ENCODE data around the gene PARVA. TPM values are rescaled to one million over a fixed set of nuclear protein-coding genes. Genes with fewer than 3 reads are reported as not detected.

PARVA gene
- total RNA-seq, 2 donors from 2014 or later: 55.9 to 58.1 TPM

GRCh38 chr11:12421386-12421785 is 44.0 kb downstream of the PARVA start:
- H3K27me3 ChIP-seq: no peaks in the 10 kb centered on the region
- DNase-seq (ENCODE audit: low spot score): no peak
- H3K4me3 ChIP-seq: no peak overlapping the region
- peaks cover 0 to 23% of the 10 kb centered on the region in 2 donors for H3K4me1 ChIP-seq
- no peak overlapping the region for H3K27ac ChIP-seq
- H3K9me3 ChIP-seq: no peaks in the 10 kb centered on the region
- H3K36me3 ChIP-seq: no peaks in the 10 kb centered on the region
- TF ChIP-seq, protein P1, sequence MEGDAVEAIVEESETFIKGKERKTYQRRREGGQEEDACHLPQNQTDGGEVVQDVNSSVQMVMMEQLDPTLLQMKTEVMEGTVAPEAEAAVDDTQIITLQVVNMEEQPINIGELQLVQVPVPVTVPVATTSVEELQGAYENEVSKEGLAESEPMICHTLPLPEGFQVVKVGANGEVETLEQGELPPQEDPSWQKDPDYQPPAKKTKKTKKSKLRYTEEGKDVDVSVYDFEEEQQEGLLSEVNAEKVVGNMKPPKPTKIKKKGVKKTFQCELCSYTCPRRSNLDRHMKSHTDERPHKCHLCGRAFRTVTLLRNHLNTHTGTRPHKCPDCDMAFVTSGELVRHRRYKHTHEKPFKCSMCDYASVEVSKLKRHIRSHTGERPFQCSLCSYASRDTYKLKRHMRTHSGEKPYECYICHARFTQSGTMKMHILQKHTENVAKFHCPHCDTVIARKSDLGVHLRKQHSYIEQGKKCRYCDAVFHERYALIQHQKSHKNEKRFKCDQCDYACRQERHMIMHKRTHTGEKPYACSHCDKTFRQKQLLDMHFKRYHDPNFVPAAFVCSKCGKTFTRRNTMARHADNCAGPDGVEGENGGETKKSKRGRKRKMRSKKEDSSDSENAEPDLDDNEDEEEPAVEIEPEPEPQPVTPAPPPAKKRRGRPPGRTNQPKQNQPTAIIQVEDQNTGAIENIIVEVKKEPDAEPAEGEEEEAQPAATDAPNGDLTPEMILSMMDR (IDR thresholded peaks at IDR 0.05): no peak

DNA sequence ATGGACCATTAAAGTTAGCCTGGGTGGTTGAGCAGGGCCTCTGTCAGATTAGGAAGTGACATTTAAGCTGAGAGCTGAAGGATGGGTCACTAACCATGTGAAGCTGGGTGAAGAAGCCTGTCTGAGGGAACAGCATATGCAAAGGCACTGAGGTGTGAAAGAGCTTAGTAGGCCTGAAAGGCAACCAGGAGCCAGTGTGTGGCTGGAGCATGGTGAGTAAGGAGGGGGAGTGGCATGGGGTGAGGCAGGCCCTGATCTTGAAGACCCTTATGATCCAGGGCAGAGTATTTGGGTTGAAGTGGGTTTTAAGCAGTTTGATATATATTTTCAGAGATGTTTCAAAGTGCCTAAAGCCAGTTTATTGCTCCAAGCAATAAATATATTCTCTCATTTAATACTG is 48.8 kb downstream of the PARVA start:
- no peaks in the 10 kb centered on the region for H3K36me3 ChIP-seq
- TF ChIP-seq, protein P1 (IDR thresholded peaks at IDR 0.05): no peak
- H3K27me3 ChIP-seq: no peaks in the 10 kb centered on the region
- no peak overlapping the region for H3K27ac ChIP-seq
- H3K4me1 ChIP-seq: peaks cover 0 to 16% of the 10 kb centered on the region in 2 donors
- H3K9me3 ChIP-seq: no peaks in the 10 kb centered on the region
- no peak for DNase-seq (ENCODE audit: low spot score)
- no peak overlapping the region for H3K4me3 ChIP-seq

DNA sequence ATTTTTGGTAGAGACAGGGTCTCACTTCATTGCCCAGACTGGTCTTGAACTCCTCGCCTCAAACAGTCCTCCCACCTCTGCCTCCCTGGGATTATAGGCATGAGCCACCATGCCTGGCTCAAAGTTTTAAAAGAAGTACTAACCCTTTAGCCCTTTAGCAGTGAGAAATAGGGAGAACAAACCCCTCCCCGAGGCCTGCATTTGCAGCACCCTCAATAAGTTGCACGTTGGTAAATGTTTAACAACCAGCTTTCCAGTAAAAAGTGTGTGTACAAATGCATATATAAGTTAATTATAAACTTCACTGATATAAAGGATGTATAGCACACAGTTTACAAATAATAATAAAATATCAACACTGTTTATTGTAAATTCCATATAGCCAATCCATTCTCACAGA is 51.8 kb downstream of the PARVA start:
- H3K36me3 ChIP-seq: no peaks in the 10 kb centered on the region
- no peaks in the 10 kb centered on the region for H3K27me3 ChIP-seq
- H3K4me1 ChIP-seq: peaks cover 0 to 42% of the 10 kb centered on the region in 2 donors
- TF ChIP-seq, protein P1 (IDR thresholded peaks at IDR 0.05): no peak
- no peaks in the 10 kb centered on the region for H3K9me3 ChIP-seq
- no peak for DNase-seq (ENCODE audit: low spot score)
- H3K27ac ChIP-seq: no peak overlapping the region
- H3K4me3 ChIP-seq: no peak overlapping the region

DNA sequence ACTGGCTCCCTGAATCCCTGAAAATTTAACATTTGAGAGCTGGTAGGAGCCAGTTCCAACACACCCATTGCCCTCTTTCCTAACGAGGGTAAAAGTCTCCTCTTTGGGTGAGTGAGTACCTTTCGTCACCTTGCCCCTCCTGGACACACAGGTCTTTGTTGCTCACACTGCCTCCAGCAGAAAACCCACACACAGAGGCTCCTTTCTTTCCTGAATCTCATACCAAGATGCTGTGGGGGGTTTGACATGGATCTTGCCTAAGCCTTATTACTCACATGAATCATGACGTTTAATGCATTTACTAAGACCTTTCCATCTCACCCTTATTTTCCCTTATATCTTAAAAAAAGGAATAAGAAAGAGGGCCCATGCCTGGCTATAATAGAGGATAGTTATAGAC is 53.0 kb downstream of the PARVA start:
- H3K4me3 ChIP-seq: no peak overlapping the region
- H3K27me3 ChIP-seq: no peaks in the 10 kb centered on the region
- DNase-seq (ENCODE audit: low spot score): no peak
- no peaks in the 10 kb centered on the region for H3K9me3 ChIP-seq
- peaks cover 0 to 54% of the 10 kb centered on the region in 2 donors for H3K4me1 ChIP-seq
- no peaks in the 10 kb centered on the region for H3K36me3 ChIP-seq
- peak overlapping the region; percentile 57 to 80 for H3K27ac ChIP-seq
- TF ChIP-seq, protein P1 (IDR thresholded peaks at IDR 0.05): no peak

- Histone ChIP-seq H3K36me3 (no peaks in the 10 kb centered on the region), H3K27me3 (no peaks in the 10 kb centered on the region), H3K4me3 (no peak overlapping the region), H3K4me1 (peaks cover 0 to 60% of the 10 kb centered on the region in 2 donors), H3K9me3 (no peaks in the 10 kb centered on the region), H3K27ac (peak overlapping the region; percentile 57 to 80)
- TF ChIP-seq, protein P1 (IDR thresholded peaks at IDR 0.05): no peak
- DNase-seq (ENCODE audit: low spot score): peak; percentile 87
Observed at GRCh38 chr11:12430954-12431595, 53.7 kb downstream of the PARVA start.

DNA sequence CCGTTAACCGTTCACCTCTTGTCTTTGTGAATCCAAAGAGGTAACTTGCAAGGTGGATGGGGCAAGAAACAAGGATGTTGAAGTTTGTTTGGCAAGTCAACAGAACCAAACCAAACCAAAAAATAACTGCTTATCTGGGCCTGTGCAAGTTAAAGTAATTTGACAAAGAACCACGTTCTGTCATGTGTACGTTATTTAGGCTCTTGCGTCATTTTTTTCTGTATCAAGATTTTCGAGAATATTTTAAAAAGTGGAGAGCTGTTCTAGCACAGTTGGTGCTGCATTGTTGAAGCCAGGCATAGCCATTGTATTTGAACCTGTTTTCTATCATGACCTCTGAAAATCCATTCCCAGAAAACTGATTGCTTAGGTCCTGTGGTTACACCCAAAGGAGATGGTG is 55.1 kb downstream of the PARVA start:
- H3K4me3 ChIP-seq: no peak overlapping the region
- no peaks in the 10 kb centered on the region for H3K36me3 ChIP-seq
- peak overlapping the region; percentile 73 to 89 for H3K27ac ChIP-seq
- no peaks in the 10 kb centered on the region for H3K9me3 ChIP-seq
- no peaks in the 10 kb centered on the region for H3K27me3 ChIP-seq
- H3K4me1 ChIP-seq: peaks cover 0 to 69% of the 10 kb centered on the region in 2 donors
- TF ChIP-seq, protein P1 (IDR thresholded peaks at IDR 0.05): no peak
- DNase-seq (ENCODE audit: low spot score): no peak

Measured in right atrium auricular region (tissue), 2 donors.